Measurements from ENCODE around the gene ITGA2B. TPM values are rescaled to one million over a fixed set of nuclear protein-coding genes. Genes with fewer than 3 reads are reported as not detected.
A peak's percentile ranks its signal among the peaks of the same experiment; 100 is the strongest.
"Not testable (repeated sequence)": the region's sequence is repeated elsewhere in the genome, so short reads cannot be mapped to it uniquely, and the experiment has no call there.

Gene ITGA2B
- total RNA-seq, 1 experiment from 2014 or later: 0.46 TPM

DNA sequence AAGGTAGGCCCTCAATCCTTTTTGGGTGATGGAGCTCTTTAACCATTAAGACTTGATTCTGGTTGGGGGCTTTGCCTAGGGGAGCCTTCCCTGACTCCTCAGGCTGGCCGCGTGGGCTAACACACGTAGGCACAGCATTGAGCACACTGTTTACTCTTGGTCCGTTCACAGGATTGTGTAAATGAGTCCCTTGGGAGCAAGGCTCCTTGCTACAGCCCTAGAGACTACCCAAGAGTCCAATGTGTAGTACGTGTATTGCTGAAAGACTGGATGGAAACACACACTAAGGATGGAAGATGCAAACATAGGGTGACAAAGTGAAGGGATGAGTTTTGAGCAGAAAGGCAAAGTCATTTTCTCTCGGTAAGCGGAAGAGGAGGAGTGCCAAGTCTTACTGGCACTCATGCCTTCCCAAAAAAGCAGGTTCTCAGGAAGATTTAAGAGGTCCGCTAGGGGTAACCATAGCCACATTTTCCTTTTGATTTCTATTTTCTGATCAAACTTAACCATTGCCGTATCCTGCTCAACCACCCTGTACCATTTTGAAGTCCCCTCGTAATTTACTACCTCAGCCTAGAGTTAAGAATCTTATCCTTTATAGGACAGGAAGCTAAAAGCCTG, 911 bp upstream of the ITGA2B start:
- no peak for DNase-seq (ENCODE audit: low read depth)

GRCh38 chr17:44389723-44390202, 314 bp upstream of the ITGA2B start:
- DNase-seq (ENCODE audit: low read depth): no peak

- no peak for DNase-seq (ENCODE audit: low read depth)
Measured at GRCh38 chr17:44387804-44388203, 1.6 kb downstream of the ITGA2B start.

GRCh38 chr17:44386182-44386525, 3.3 kb downstream of the ITGA2B start:
- no peak for DNase-seq (ENCODE audit: low read depth)

- peak; percentile 80 for DNase-seq (ENCODE audit: low read depth)
Measured at GRCh38 chr17:44385287-44386181, 3.9 kb downstream of the ITGA2B start.

DNA sequence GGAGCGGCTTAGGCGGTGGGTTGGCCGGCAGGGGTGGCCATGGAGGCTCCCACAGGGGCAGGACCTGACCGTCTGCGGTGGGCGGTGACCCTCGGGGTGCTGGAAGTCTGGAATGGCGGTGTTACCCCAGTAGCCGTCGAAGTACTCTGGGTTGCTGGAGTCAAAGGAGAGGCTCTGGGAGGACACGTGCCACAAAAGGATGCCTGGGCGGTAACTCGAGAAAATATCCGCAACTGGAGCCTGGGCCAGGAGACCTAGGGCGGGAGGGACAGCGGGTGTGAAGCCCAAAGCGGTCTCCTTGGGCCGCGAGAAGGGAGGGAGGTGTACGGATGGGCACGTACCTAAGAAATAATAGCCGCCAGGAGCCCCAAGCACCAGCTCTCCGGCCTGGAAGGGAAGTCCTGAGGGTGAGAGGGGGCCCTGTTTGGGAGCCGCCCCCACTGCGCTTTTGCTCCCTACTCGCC, 4.6 kb downstream of the ITGA2B start:
- DNase-seq (ENCODE audit: low read depth): peak; percentile 19

DNA sequence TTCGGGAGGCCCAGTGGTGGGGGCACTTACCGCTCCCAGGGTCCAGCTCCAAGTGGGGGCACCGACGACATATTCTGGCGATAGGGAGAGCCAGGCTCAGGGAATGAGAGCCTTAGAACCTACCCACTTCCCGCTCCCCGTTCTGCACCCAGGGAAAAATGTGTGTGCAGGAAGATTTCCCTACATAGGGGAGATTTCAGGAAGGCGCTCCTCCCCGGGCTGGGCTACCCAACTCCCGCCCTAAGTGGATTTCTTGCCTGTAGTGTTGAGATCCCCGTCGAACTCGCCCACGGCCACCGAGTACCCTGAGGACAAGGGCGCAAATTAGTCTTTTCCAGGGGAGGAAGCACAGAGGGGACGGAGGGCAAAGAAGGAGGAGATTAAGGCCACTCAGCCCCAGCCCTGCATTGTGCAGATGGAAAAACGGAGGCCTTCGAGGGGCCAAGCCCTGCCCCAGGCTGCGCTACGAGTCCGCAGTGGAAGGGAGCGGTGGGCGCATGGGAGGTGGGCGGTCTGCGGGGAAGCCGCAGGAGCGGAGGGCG, 5.1 kb downstream of the ITGA2B start:
- no peak for DNase-seq (ENCODE audit: low read depth)

DNA sequence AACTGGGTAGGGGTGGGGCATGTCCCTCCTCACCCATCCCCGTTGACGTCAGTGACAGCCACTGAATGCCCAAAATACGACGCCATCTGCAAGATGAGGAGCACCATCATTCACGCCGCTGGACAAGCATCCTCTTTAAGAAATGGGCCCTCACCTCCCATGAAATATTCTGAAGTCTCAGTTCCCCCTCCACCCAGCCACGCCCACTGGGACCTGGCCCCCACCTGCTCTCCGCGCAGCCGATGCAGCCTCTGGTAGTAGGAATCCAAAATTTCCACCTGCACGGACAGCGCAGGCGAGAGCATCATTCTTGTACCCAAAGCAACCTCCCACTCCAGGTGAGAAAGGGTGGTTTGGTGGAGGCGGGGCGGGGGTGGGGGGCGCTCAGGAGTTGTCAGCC, 5.6 kb downstream of the ITGA2B start:
- DNase-seq (ENCODE audit: low read depth): no peak

DNA sequence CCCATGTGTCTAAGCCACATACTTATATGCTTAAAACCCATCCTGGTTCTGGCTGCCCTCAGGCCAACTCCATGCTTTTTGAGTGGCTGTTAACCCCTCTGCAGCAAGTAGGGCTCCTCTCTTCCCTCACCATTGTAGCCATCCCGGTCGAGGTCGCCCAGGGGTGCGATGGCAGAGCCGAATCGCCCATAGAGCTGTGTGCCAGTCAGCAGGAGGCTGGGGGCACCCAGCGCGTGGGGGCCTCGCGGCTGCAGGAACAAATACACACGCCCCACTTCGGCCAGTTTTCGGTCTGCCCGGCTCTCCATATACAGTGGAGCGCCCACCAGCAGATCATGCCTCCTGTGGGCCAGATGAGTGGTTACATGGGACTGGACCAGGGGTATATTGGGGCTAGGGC, 6.1 kb downstream of the ITGA2B start:
- no peak for DNase-seq (ENCODE audit: low read depth)

DNA sequence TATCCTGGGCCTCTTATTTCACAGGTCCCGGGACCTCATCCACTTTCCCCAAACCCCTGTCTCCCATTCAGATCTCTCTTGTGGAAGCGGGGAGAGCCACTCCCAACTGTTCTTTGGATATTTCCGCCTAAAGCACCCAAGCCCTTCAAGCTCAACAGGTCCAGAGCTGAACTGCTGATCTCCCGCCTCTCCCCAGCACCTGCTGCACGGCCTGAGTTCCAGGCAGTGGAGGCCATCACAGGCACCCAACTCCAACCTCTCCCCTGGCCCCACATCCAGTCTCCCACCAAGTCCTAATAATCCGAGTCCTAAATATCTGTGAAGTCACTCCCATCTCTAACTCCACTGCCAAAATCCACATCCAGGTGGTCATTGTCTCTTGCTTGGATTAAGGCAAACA, 6.5 kb downstream of the ITGA2B start:
- DNase-seq (ENCODE audit: low read depth): no peak

DNA sequence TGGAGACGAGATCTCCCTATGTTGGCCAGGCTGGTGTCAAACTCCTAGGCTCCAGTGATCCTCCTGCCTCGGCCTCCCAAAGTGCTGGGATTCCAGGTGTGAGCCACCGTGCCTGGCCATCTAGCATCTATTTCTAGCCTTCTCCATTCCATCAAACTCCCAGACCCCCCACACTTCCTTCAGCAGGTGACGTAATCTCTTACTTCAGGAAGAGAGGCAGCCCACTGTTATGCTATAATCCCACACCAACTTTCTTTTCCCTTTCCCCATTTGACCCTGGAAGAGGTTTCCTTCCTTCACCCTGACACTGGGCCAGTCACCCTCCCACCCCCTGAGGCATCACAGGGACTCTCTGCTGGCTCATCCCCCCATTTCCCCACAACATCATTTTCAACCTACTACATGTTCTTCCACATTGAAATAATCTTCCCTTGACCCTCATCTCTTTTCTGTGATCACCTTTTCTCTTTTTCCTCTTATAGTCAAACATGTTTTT, 7.6 kb downstream of the ITGA2B start:
- no peak for DNase-seq (ENCODE audit: low read depth)

DNA sequence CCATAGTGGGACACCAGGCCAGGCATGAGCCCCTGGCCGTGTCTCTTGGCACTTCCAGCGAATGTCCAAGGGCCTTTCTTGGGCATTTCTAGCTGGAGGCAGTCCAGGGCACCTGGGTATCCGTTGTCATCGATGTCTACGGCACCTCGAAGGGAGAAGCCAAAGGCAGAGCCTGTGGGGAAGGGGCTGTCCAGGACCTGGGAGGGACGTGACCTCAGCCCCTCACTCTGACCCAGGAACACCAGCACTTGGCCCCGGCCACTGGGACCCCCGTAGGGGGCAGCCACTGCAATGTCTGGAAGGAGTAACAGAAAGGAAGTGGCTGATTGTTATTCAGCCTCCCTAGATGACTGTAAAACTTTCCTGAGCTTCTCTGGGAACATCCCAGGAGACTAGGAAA, 8.7 kb downstream of the ITGA2B start:
- DNase-seq (ENCODE audit: low read depth): no peak

- no peak for DNase-seq (ENCODE audit: low read depth)
Measured at GRCh38 chr17:44379887-44380286, 9.6 kb downstream of the ITGA2B start.

DNA sequence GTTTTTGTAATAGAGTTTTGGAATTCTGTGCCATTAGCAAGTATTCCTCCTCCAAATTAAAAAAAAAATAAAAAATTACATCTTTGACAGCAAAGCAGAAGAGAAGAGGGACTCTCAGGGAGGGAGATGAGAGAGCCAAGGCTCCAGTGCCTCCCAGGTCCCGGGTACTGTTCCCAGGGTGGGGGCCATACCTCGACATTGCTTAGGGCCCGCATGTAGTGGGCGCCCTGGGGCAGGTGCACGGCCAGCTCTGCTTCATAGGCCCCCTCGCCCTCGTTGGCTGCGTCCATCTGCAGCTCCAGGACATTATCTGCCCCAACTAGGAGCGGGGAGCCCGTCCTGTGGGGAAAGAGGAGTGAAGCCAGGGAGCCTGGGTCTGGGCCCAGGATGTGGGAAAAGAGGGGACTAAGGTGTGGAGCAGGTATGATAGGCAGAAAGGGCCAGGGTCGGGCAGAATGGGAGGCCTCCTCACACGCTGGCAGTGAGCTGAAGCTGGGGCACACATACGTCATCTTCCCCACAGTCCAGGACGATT, 11.2 kb downstream of the ITGA2B start:
- no peak for DNase-seq (ENCODE audit: low read depth)

DNA sequence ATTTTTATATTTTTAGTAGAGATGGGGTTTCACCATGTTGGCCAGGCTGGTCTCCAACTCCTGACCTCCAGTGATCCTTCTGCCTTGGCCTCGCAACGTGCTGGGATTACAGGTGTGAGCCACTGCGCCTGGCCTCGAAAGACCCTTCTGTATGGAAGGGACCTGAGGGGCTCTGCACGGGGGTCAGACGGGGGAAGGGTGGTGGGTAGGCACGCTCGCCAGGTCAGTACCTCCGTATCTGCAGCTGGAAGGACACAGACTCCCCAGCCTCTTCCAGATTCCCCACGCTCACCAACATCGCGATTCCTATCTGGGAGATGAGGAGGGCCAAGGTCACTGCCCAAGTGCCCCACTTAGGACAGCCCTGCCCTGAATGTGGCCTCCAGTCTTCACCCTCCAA, 12.7 kb downstream of the ITGA2B start:
- DNase-seq (ENCODE audit: low read depth): no peak

DNA sequence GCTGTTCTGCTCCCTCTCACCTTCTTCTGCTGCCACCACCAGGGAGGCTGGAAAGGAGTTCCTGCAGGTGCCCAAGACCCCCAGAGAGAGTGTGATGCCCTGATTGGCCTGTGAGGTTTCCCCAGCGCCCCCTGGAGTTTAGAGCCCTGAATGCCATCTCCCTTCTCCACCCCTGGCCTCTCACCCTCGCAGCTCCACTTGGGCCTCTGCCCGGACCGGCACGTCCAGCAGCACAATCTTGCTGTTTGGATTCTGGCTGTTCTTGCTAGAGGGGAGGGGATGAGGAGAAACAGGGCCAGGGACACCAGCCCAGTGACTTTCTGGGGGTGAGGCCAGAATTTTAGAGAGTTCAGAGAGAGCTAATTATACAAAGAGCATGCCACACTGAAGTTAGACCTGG, 13.3 kb downstream of the ITGA2B start:
- DNase-seq (ENCODE audit: low read depth): no peak

- DNase-seq (ENCODE audit: low read depth): no peak
Measured at GRCh38 chr17:44375196-44376017, 14.0 kb downstream of the ITGA2B start.

- no peak for DNase-seq (ENCODE audit: low read depth)
Measured at GRCh38 chr17:44374306-44375195, 14.9 kb downstream of the ITGA2B start.

GRCh38 chr17:44372036-44372435, 17.4 kb downstream of the ITGA2B start:
- no peak for DNase-seq (ENCODE audit: low read depth)

DNA sequence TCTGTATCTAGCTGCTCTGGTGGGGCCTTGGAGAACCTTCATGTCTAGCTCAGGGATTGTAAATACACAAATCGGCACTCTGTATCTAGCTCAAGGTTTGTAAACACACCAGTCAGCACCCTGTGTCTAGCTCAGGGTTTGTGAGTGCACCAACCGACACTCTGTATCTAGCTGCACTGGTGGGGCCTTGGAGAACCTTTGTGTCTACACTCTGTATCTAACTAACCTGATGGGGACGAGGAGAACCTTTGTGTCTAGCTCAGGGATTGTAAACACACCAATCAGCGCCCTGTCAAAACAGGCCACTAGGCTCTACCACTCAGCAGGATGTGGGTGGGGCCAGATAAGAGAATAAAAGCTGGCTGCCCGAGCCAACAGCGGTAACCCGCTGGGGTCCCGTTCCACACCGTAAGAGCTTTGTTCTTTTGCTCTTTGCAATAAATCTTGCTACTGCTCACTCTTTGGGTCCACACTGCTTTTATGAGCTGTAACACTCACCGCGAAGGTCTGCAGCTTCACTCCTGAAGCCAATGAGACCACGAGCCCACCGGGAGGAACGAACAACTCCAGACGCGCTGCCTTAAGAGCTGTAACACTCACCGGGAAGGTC, 19.9 kb downstream of the ITGA2B start:
- not testable (repeated sequence) for DNase-seq (ENCODE audit: low read depth)

All from Daoy (cell line).